Esophagus (tissue), 2 donors: ENCODE measurements around the gene RBM38. TPM values are rescaled to one million over a fixed set of nuclear protein-coding genes. Genes with fewer than 3 reads are reported as not detected.

ENCODE experiments used
- H3K27ac ChIP-seq, 2 donors: one replicate each; pipeline ENCODE4 v1.5.1; 2013; ENCODE audit warnings: low read depth in 2 of 2, mild to moderate bottlenecking in 2 of 2, inconsistent platforms in 1 of 2, low read length in 1 of 2, moderate library complexity in 1 of 2
- H3K27me3 ChIP-seq, 2 donors: one replicate each; pipeline ENCODE4 v1.6.1; 2013; ENCODE audit warnings: low read length in 2 of 2, control low read depth in 1 of 2, mild to moderate bottlenecking in 1 of 2; ENCODE audit not compliant: insufficient read depth in 2 of 2, control insufficient read depth in 1 of 2
- H3K36me3 ChIP-seq, 2 donors: one replicate each; pipeline ENCODE4 v1.6.1; 2013; ENCODE audit warnings: low read length in 1 of 2; ENCODE audit not compliant: control insufficient read depth in 2 of 2, insufficient read depth in 2 of 2
- H3K4me1 ChIP-seq, 2 donors: one replicate each; pipeline ENCODE4 v1.6.1; 2013; ENCODE audit warnings: low read length in 1 of 2; ENCODE audit not compliant: control insufficient read depth in 2 of 2, insufficient read depth in 2 of 2
- H3K4me3 ChIP-seq, 2 donors: one replicate each; pipeline ENCODE4 v1.5.1; 2013; ENCODE audit warnings: low read length in 2 of 2, mild to moderate bottlenecking in 2 of 2, low read depth in 1 of 2, moderate library complexity in 1 of 2
- H3K9me3 ChIP-seq, 2 donors: one replicate each; pipeline ENCODE4 v1.6.1; 2013; ENCODE audit warnings: mild to moderate bottlenecking in 2 of 2, low read depth in 1 of 2, low read length in 1 of 2, moderate library complexity in 1 of 2; ENCODE audit not compliant: control insufficient read depth in 2 of 2, insufficient read depth in 1 of 2
- WGBS, 2 donors: extraction: QIAGEN DNeasy Blood & Tissue Kit; methylation state at CpG; one replicate each; pipeline ENCODE4 v1.1.7; 2013; 5-methylcytosine and 5-hydroxymethylcytosine counted together
- polyA plus RNA-seq, 2 donors: library from polyadenylated mRNA; stranded (reverse); fragments of 200-250 nt; gene quantifications; one replicate each; pipeline ENCODE4 v1.2.3, GENCODE V29; 2013
- donor health status: healthy with polysubstance abuse.
- donor health status: Bipolar disorder and iron deficiency.

Gene RBM38
- polyA plus RNA-seq, 2 donors = 10.9 to 13.8 TPM

DNA sequence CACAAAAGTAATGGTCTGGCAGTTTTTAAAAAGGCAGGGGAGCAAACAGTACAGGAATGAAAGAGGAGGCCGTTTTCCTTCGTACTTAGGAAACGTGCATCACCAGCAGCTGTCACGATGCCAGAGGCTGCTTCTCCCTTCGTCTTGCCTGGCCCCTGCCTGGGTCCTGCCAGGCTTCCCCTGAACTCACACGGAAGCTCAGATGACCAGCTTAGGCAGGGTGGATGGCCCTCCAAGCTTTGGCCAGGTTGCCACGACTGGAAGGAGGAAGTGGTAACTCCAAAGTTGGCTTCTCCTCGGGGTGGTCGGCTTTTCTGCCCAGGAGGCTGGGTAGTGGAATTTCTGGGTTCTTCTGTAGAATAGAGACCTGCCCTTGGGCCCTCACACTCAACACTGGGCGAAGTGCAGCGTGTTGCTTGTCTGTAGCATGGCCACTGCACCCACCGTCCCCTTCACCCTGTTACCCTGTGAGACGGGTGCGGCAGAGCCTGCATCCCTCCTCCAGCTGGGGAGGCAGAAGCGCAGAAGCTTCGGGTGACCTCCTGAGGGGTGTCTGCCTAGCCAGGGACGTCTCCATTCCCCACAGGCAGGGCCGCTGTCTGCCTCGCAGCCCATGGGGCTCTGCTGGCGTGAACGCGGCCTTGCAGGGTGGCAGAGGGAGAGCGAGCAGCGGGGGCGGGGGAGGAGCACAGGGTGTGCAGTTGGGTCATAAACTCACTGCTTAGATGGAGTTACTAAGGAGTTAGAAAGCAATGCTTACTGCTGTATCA, 18.4 kb upstream of the RBM38 start:
- Histone ChIP-seq H3K4me1 (no peaks in the 10 kb centered on the region), H3K4me3 (no peak overlapping the region), H3K9me3 (no peaks in the 10 kb centered on the region), H3K27me3 (no peaks in the 10 kb centered on the region), H3K27ac (no peak overlapping the region), H3K36me3 (peaks cover 16 to 63% of the 10 kb centered on the region in 2 donors)
- WGBS, 2 donors = 86 to 88% methylated on average over 25 of the region's 25 CpGs

DNA sequence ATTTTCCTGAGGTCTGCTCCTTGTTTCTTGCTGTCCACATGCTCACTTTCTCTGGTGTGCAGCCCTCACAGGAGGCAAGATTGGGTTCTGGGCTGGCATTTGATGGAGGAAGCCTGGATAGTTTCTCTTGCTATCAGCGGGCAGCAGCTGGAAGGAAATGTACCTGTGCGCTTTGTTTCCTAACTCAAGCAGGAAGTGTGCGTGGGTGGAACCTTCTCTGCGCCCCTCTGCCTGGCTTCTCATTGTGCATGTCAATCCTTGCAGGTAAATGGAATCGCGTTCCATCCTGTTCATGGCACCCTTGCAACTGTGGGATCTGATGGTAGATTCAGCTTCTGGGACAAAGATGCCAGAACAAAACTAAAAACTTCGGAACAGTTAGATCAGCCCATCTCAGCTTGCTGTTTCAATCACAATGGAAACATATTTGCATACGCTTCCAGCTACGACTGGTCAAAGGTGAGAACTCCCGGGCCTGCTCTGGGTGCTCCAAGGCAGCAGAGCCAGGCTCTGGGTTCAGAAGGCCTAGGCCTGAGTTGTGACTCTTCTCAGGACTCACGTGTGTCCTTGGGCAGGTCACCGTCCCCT, 16.8 kb upstream of the RBM38 start:
- whole genome bisulfite sequencing, 2 donors = 76 to 80% methylated on average over 12 of the region's 12 CpGs
- no peaks in the 10 kb centered on the region for H3K27me3 ChIP-seq
- no peak overlapping the region for H3K4me3 ChIP-seq
- no peaks in the 10 kb centered on the region for H3K9me3 ChIP-seq
- H3K36me3 ChIP-seq = peaks cover 15 to 55% of the 10 kb centered on the region in 2 donors
- H3K4me1 ChIP-seq = no peaks in the 10 kb centered on the region
- no peak overlapping the region for H3K27ac ChIP-seq

GRCh38 chr20:57374931-57375651, 16.1 kb upstream of the RBM38 start:
- H3K27me3 ChIP-seq = no peaks in the 10 kb centered on the region
- H3K9me3 ChIP-seq = no peaks in the 10 kb centered on the region
- H3K27ac ChIP-seq = peak overlapping the region in 1 of 2 donors; percentile 16
- H3K36me3 ChIP-seq = peaks cover 13 to 49% of the 10 kb centered on the region in 2 donors
- H3K4me1 ChIP-seq = no peaks in the 10 kb centered on the region
- no peak overlapping the region for H3K4me3 ChIP-seq
- WGBS, 2 donors = 81 to 83% methylated on average over 14 of the region's 14 CpGs

- H3K9me3 ChIP-seq = no peaks in the 10 kb centered on the region
- 90 to 93% methylated on average over 10 of the region's 10 CpGs for WGBS, 2 donors
- H3K4me3 ChIP-seq = no peak overlapping the region
- H3K36me3 ChIP-seq = peaks cover 13 to 47% of the 10 kb centered on the region in 2 donors
- H3K27me3 ChIP-seq = no peaks in the 10 kb centered on the region
- no peak overlapping the region for H3K27ac ChIP-seq
- H3K4me1 ChIP-seq = no peaks in the 10 kb centered on the region
Measured at GRCh38 chr20:57375652-57376230, 15.5 kb upstream of the RBM38 start.

DNA sequence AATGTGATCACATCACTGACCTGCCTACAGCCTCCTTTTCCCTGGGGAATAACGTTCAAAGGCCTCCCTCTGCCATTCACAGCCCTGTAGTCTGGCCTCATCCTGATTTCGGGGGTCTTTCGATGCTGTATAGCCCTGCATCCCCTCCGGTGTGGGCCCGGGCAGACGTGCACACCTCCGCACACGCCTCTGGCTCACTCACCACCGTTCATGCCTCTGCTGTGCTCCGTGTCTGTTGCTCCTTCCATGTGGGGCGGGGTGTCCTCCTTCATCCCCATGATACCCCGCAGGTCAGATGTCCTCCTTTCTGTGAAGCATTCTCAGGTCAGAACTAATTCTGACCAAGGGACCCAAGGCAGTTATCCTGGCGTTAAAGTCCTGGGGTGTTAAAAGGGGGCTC, 13.8 kb upstream of the RBM38 start:
- Histone ChIP-seq H3K27me3 (no peaks in the 10 kb centered on the region), H3K36me3 (peaks cover 13 to 38% of the 10 kb centered on the region in 2 donors), H3K4me1 (no peaks in the 10 kb centered on the region), H3K4me3 (no peak overlapping the region), H3K9me3 (no peaks in the 10 kb centered on the region), H3K27ac (no peak overlapping the region)
- 84 to 86% methylated on average over 13 of the region's 13 CpGs for WGBS, 2 donors

DNA sequence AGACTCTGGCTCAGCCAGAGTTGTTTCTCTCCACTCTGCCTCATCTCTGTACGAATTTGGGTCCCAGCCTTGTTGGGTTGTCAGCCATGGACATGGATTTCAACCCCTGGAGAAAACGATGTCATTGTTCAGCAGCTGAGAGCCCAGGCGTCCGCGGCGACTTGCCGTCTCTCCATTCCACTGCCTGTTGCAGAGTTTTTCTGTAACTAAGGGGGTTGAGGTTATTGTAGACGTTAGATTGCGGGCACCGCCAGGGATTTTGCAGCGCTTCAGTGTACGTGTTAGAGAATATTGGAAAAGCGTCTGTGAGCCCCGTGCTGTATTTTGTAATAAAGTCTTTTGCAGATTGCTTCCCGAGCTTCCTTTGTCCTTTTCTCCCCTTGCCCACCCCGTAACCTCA, 13.1 kb upstream of the RBM38 start:
- Histone ChIP-seq H3K4me1 (no peaks in the 10 kb centered on the region), H3K36me3 (peaks cover 13 to 34% of the 10 kb centered on the region in 2 donors), H3K9me3 (no peaks in the 10 kb centered on the region), H3K27ac (no peak overlapping the region), H3K4me3 (no peak overlapping the region), H3K27me3 (no peaks in the 10 kb centered on the region)
- 88 to 89% methylated on average over 16 of the region's 16 CpGs for WGBS, 2 donors

GRCh38 chr20:57378646-57379262, 12.4 kb upstream of the RBM38 start:
- Histone ChIP-seq H3K4me3 (no peak overlapping the region), H3K27ac (no peak overlapping the region), H3K36me3 (peaks cover 13 to 30% of the 10 kb centered on the region in 2 donors), H3K4me1 (no peaks in the 10 kb centered on the region), H3K27me3 (no peaks in the 10 kb centered on the region), H3K9me3 (no peaks in the 10 kb centered on the region)
- 79 to 87% methylated on average over 4 of the region's 4 CpGs for WGBS, 2 donors

DNA sequence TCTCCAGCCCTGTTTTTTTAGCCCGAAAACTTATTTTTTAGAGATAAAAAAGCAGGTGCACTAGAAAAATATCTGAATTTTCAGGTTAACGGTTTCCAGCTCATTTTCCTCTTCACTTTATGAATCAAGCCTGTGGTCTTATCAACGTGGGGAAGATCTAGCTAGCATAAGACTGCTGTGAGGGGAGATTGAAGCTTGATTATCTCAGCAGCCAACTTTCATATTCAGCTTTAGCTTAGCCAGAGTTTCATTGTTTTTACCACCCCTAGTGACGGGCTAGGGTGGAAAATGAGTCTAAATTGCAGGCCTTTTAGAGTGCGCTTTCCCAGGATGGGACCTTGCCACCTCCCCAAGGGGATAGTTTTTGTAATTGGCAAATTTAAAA, 11.9 kb upstream of the RBM38 start:
- H3K4me3 ChIP-seq = no peak overlapping the region

DNA sequence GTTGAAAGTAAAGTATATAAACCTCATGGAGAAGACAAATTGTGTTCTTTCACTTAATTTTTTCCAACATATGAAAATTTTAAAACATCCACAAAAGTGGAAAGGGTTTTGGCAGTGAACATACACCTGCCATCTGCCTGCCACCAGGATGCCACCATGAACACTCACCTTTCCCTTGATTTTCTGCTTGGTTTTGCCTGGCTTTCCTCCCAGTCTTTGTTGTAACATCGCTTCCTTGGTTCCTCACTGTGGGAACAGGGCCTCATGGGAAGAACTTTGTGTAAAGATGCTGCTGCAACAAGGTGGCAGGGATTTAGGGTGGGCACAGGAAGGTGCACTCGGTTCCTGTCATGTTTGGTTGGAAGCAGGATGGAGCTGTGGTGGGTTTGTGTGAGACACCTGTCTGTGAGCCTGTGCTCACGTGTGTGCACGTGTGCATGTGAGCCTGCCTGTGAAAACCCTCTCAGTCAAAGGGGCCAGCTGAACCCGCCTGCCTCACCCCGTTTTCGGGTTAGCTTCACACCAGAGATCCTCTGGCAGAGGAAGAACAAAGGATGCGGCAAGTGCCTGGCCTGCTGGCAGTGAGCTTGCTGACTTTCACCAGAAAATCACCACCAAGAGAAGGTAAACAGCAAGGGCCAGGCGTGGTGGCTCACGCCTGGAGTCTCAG, 11.0 kb upstream of the RBM38 start:
- no peaks in the 10 kb centered on the region for H3K4me1 ChIP-seq
- H3K9me3 ChIP-seq = no peaks in the 10 kb centered on the region
- H3K4me3 ChIP-seq = no peak overlapping the region
- no peaks in the 10 kb centered on the region for H3K27me3 ChIP-seq
- H3K36me3 ChIP-seq = peaks cover 10 to 21% of the 10 kb centered on the region in 2 donors
- 81 to 83% methylated on average over 10 of the region's 10 CpGs for WGBS, 2 donors
- no peak overlapping the region for H3K27ac ChIP-seq

More for the DNA sequence above, 11.9 kb upstream of the RBM38 start:
- H3K9me3 ChIP-seq = no peaks in the 10 kb centered on the region
- H3K27ac ChIP-seq = no peak overlapping the region
- H3K4me1 ChIP-seq = no peaks in the 10 kb centered on the region
- 80 to 83% methylated on average over 5 of the region's 5 CpGs for WGBS, 2 donors
- peaks cover 13 to 27% of the 10 kb centered on the region in 2 donors for H3K36me3 ChIP-seq
- H3K27me3 ChIP-seq = no peaks in the 10 kb centered on the region
